Measurements from ENCODE around the gene CUL9.

DNA sequence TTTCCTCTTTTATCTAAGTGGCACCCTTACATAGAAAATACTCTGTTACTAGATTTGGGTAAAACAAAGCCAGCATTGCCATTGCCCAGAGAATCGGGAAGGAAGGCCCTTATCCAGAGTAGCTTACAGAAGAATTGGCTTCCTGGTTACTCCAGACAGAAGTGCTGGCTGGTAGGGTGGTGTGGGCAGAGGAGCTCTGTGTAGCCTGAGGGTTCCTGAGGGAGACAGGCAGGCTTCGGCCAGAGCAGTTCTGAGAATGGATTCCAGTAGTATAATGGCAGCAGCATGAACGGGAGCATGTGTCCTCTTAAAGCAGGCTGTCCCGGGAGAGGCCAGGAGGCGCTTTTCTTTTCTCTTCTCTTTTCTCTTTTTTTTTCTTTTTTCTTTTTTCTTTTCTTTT, 11.9 kb downstream of the CUL9 start:
- TF ChIP-seq, protein P1, sequence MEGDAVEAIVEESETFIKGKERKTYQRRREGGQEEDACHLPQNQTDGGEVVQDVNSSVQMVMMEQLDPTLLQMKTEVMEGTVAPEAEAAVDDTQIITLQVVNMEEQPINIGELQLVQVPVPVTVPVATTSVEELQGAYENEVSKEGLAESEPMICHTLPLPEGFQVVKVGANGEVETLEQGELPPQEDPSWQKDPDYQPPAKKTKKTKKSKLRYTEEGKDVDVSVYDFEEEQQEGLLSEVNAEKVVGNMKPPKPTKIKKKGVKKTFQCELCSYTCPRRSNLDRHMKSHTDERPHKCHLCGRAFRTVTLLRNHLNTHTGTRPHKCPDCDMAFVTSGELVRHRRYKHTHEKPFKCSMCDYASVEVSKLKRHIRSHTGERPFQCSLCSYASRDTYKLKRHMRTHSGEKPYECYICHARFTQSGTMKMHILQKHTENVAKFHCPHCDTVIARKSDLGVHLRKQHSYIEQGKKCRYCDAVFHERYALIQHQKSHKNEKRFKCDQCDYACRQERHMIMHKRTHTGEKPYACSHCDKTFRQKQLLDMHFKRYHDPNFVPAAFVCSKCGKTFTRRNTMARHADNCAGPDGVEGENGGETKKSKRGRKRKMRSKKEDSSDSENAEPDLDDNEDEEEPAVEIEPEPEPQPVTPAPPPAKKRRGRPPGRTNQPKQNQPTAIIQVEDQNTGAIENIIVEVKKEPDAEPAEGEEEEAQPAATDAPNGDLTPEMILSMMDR (IDR thresholded peaks at IDR 0.05): no peak
- TF ChIP-seq POLR2A (IDR thresholded peaks at IDR 0.05): no peak
